Measurements from ENCODE around the gene STK32B.

STK32B gene

GRCh38 chr4:5422195-5422594 lies 370.9 kb downstream of the STK32B start:
- no peak overlapping the region for H3K27ac ChIP-seq
- H3K4me3 ChIP-seq (ENCODE audit: low read depth, low read length): no peak overlapping the region
- DNase-seq: no peak
- no peaks in the 10 kb centered on the region for H3K36me3 ChIP-seq
- no peak for TF ChIP-seq CTCF (IDR thresholded peaks at IDR 0.05; ENCODE audit: low read depth, low read length)
- no peaks in the 10 kb centered on the region for H3K27me3 ChIP-seq (ENCODE audit: insufficient read depth, low read depth, severe bottlenecking)
- H3K9me3 ChIP-seq (ENCODE audit: severe bottlenecking): no peaks in the 10 kb centered on the region

- Histone ChIP-seq H3K4me3 (ENCODE audit: low read depth, low read length) (no peak overlapping the region), H3K27ac (no peak overlapping the region), H3K27me3 (ENCODE audit: insufficient read depth, low read depth, severe bottlenecking) (no peaks in the 10 kb centered on the region), H3K9me3 (ENCODE audit: severe bottlenecking) (no peaks in the 10 kb centered on the region), H3K36me3 (no peaks in the 10 kb centered on the region)
- DNase-seq: no peak
- TF ChIP-seq CTCF (IDR thresholded peaks at IDR 0.05; ENCODE audit: low read depth, low read length): no peak
Measured at GRCh38 chr4:5423670-5424069, 372.4 kb downstream of the STK32B start.

- no peaks in the 10 kb centered on the region for H3K27me3 ChIP-seq (ENCODE audit: insufficient read depth, low read depth, severe bottlenecking)
- no peak for DNase-seq
- H3K36me3 ChIP-seq: no peaks in the 10 kb centered on the region
- H3K27ac ChIP-seq: no peak overlapping the region
- H3K4me3 ChIP-seq (ENCODE audit: low read depth, low read length): no peak overlapping the region
- TF ChIP-seq CTCF (IDR thresholded peaks at IDR 0.05; ENCODE audit: low read depth, low read length): no peak
- H3K9me3 ChIP-seq (ENCODE audit: severe bottlenecking): no peaks in the 10 kb centered on the region
Measured at GRCh38 chr4:5424211-5424610, 372.9 kb downstream of the STK32B start.

- TF ChIP-seq CTCF (IDR thresholded peaks at IDR 0.05; ENCODE audit: low read depth, low read length): no peak
- DNase-seq: no peak
- Histone ChIP-seq H3K27me3 (ENCODE audit: insufficient read depth, low read depth, severe bottlenecking) (no peaks in the 10 kb centered on the region), H3K27ac (no peak overlapping the region), H3K4me3 (ENCODE audit: low read depth, low read length) (no peak overlapping the region), H3K36me3 (no peaks in the 10 kb centered on the region), H3K9me3 (ENCODE audit: severe bottlenecking) (no peaks in the 10 kb centered on the region)
Measured at GRCh38 chr4:5424901-5425300, 373.6 kb downstream of the STK32B start.

- TF ChIP-seq CTCF (IDR thresholded peaks at IDR 0.05; ENCODE audit: low read depth, low read length): no peak
Measured at GRCh38 chr4:5429747-5430146, 378.5 kb downstream of the STK32B start.

GRCh38 chr4:5433196-5433595 lies 381.9 kb downstream of the STK32B start:
- H3K4me3 ChIP-seq (ENCODE audit: low read depth, low read length): no peak overlapping the region
- H3K27me3 ChIP-seq (ENCODE audit: insufficient read depth, low read depth, severe bottlenecking): no peaks in the 10 kb centered on the region
- H3K27ac ChIP-seq: no peak overlapping the region
- DNase-seq: no peak
- no peak for TF ChIP-seq CTCF (IDR thresholded peaks at IDR 0.05; ENCODE audit: low read depth, low read length)
- no peaks in the 10 kb centered on the region for H3K36me3 ChIP-seq
- no peaks in the 10 kb centered on the region for H3K9me3 ChIP-seq (ENCODE audit: severe bottlenecking)

More at GRCh38 chr4:5429747-5430146, 378.5 kb downstream of the STK32B start:
- no peak for DNase-seq
- Histone ChIP-seq H3K9me3 (ENCODE audit: severe bottlenecking) (no peaks in the 10 kb centered on the region), H3K4me3 (ENCODE audit: low read depth, low read length) (no peak overlapping the region), H3K36me3 (no peaks in the 10 kb centered on the region), H3K27ac (no peak overlapping the region), H3K27me3 (ENCODE audit: insufficient read depth, low read depth, severe bottlenecking) (no peaks in the 10 kb centered on the region)
